DOHH2 (cell line): ENCODE results near the gene SLC35B2.
"Not testable (repeated sequence)": the region's sequence is repeated elsewhere in the genome, so short reads cannot be mapped to it uniquely, and the experiment has no call there.

Experiments used
- H3F3A ChIP-seq: fragments of 200-600 bp; sonication (generic), shearing (Covaris generic); 2 replicates; pipeline ENCODE4 v1.6.0; 2016; ENCODE audit warnings: antibody characterized with exemption, mild to moderate bottlenecking; ENCODE audit not compliant: control insufficient read depth, insufficient read depth
- H3K27ac ChIP-seq: fragments of 200-600 bp; sonication (generic); 2 replicates; pipeline ENCODE4 v1.5.1; 2014; ENCODE audit warnings: low read depth, mild to moderate bottlenecking, low read length, moderate library complexity
- H3K27me3 ChIP-seq: fragments of 200-600 bp; sonication (generic); 2 replicates; pipeline ENCODE4 v1.6.1; 2014; ENCODE audit warnings: mild to moderate bottlenecking, low read length, mixed read lengths; ENCODE audit not compliant: control insufficient read depth
- H3K36me3 ChIP-seq: fragments of 200-600 bp; sonication (generic); 2 replicates; pipeline ENCODE4 v1.6.1; 2014; ENCODE audit warnings: mild to moderate bottlenecking, low read length, moderate library complexity, mixed read lengths; ENCODE audit not compliant: control insufficient read depth
- H3K4me1 ChIP-seq: fragments of 200-600 bp; sonication (generic); 2 replicates; pipeline ENCODE4 v1.6.1; 2014; ENCODE audit warnings: mild to moderate bottlenecking, low read length, mixed read lengths; ENCODE audit not compliant: control insufficient read depth
- H3K4me2 ChIP-seq: fragments of 200-600 bp; sonication (generic); 2 replicates; pipeline ENCODE4 v1.6.0; 2014; ENCODE audit warnings: mild to moderate bottlenecking, low read length, moderate library complexity
- H3K4me3 ChIP-seq: fragments of 200-600 bp; sonication (generic); 2 replicates; pipeline ENCODE4 v1.5.1; 2014; ENCODE audit warnings: mild to moderate bottlenecking, low read length, mixed read lengths
- H3K79me2 ChIP-seq: fragments of 200-600 bp; sonication (generic); 2 replicates; pipeline ENCODE4 v1.6.1; 2014; ENCODE audit warnings: mild to moderate bottlenecking, low read length, mixed read lengths; ENCODE audit not compliant: control insufficient read depth
- H3K9me2 ChIP-seq: fragments of 200-600 bp; sonication (generic); replicated peaks from 2 replicates; pipeline ENCODE4 v1.6.1; 2014; ENCODE audit warnings: mild to moderate bottlenecking, low read length, mixed read lengths; ENCODE audit not compliant: control insufficient read depth
- H3K9me3 ChIP-seq: fragments of 200-600 bp; sonication (generic); 2 replicates; pipeline ENCODE4 v1.6.1; 2014; ENCODE audit warnings: antibody characterized with exemption, low read length, mixed read lengths; ENCODE audit not compliant: control insufficient read depth, insufficient read depth
- H4K20me1 ChIP-seq: fragments of 200-600 bp; sonication (generic); 2 replicates; pipeline ENCODE4 v1.6.0; 2014; ENCODE audit warnings: low read depth, mild to moderate bottlenecking, antibody characterized with exemption, low read length, moderate library complexity; ENCODE audit not compliant: control insufficient read depth, insufficient read depth
- CTCF ChIP-seq: fragments of 200-600 bp; sonication (generic); IDR thresholded peaks from one replicate; pipeline ENCODE4 v1.5.1; 2014; ENCODE audit warnings: antibody characterized with exemption, mild to moderate bottlenecking, low read depth, low read length; ENCODE audit not compliant: poor library complexity, severe bottlenecking
- EZH2phosphoT487 ChIP-seq: fragments of 200-600 bp; sonication (generic); IDR thresholded peaks from 2 replicates; pipeline ENCODE4 v1.6.1; 2017; ENCODE audit warnings: borderline replicate concordance, mild to moderate bottlenecking, antibody characterized with exemption, low read length, moderate library complexity, mixed read lengths

Gene SLC35B2

DNA sequence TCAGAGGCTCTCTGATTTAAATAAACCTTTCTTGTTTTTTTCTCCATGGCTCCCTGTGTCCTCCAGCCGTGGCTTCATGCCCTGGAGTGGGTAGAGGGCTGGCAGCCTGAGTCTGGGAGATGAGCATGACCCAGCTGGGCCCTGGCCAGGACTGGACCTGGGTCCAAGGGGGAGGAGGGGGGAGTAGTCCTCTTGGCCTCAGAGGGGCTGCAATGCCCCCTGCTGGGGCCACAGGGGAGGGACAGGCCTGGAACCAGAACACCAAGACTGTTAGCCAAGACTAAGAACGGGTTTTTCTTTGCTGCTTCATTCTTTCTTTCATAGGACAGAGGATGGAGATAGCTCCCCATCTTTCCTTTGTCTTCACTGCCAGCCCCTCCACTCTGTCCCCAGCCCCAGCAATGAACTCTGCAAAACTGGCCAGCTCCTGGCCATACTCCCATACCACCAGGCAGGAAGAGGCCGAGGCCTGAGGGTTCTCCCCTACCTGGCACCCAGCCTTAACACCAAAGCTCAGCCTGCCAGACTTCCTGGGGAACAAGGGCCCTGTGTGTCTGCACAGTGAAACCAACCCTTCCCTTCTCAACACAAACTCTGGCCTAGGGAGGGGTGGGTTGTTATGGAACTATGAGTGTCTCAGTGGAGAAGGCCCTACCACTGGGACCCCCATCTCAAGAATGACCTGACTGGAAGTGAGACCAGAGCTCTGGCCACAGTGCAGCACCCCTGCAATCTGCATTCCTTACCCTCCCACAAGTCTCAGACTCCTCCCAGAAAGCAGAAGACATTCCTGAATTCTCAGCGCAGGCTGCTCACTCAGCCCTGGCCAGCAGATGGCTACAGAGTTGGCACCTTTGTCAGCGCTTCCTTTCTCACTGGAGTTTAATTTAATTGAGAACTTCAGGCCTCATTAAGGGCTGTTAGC lies 23.0 kb downstream of the SLC35B2 start:
- no peaks in the 10 kb centered on the region for H3K27me3 ChIP-seq
- peaks cover 13% of the 10 kb centered on the region for H3K4me1 ChIP-seq
- peaks cover 66% of the 10 kb centered on the region for H3K36me3 ChIP-seq
- H3K79me2 ChIP-seq, result no peaks in the 10 kb centered on the region
- H3K4me3 ChIP-seq, result no peak overlapping the region
- no peaks in the 10 kb centered on the region for H3K9me3 ChIP-seq
- no peaks in the 10 kb centered on the region for H3K9me2 ChIP-seq
- no peak overlapping the region for H3K4me2 ChIP-seq
- H4K20me1 ChIP-seq, result no peaks in the 10 kb centered on the region
- no peak overlapping the region for H3K27ac ChIP-seq
- TF ChIP-seq EZH2phosphoT487, result no peak
- TF ChIP-seq CTCF, result peak; percentile 89
- H3F3A ChIP-seq, result peaks cover 13% of the 10 kb centered on the region

DNA sequence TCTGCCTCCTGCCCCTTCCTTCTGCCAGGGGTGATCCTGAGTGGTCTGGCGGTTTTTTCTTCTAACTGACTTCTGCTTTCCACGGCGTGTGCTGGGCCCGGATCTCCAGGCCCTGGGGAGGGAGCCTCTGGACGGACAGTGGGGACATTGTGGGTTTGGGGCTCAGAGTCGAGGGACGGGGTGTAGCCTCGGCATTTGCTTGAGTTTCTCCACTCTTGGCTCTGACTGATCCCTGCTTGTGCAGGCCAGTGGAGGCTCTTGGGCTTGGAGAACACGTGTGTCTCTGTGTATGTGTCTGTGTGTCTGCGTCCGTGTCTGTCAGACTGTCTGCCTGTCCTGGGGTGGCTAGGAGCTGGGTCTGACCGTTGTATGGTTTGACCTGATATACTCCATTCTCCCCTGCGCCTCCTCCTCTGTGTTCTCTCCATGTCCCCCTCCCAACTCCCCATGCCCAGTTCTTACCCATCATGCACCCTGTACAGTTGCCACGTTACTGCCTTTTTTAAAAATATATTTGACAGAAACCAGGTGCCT lies 23.7 kb downstream of the SLC35B2 start:
- Histone ChIP-seq H3K27ac (no peak overlapping the region), H3K4me3 (no peak overlapping the region), H3K79me2 (no peaks in the 10 kb centered on the region), H3K36me3 (peaks cover 73% of the 10 kb centered on the region), H3K9me3 (no peaks in the 10 kb centered on the region), H3K4me1 (peaks cover 13% of the 10 kb centered on the region), H3K9me2 (no peaks in the 10 kb centered on the region), H3K27me3 (no peaks in the 10 kb centered on the region), H3K4me2 (no peak overlapping the region), H3F3A (peaks cover 13% of the 10 kb centered on the region), H4K20me1 (no peaks in the 10 kb centered on the region)
- TF ChIP-seq CTCF (no peak), EZH2phosphoT487 (no peak)

GRCh38 chr6:44232676-44233566 lies 24.4 kb downstream of the SLC35B2 start:
- H3F3A ChIP-seq, result peaks cover 13% of the 10 kb centered on the region
- TF ChIP-seq CTCF, result no peak
- no peak for TF ChIP-seq EZH2phosphoT487
- peaks cover 80% of the 10 kb centered on the region for H3K36me3 ChIP-seq
- no peaks in the 10 kb centered on the region for H3K9me3 ChIP-seq
- H4K20me1 ChIP-seq, result no peaks in the 10 kb centered on the region
- H3K9me2 ChIP-seq, result no peaks in the 10 kb centered on the region
- H3K79me2 ChIP-seq, result peaks cover 5% of the 10 kb centered on the region
- H3K4me2 ChIP-seq, result no peak overlapping the region
- no peaks in the 10 kb centered on the region for H3K27me3 ChIP-seq
- no peak overlapping the region for H3K27ac ChIP-seq
- peaks cover 9% of the 10 kb centered on the region for H3K4me1 ChIP-seq
- H3K4me3 ChIP-seq, result no peak overlapping the region

DNA sequence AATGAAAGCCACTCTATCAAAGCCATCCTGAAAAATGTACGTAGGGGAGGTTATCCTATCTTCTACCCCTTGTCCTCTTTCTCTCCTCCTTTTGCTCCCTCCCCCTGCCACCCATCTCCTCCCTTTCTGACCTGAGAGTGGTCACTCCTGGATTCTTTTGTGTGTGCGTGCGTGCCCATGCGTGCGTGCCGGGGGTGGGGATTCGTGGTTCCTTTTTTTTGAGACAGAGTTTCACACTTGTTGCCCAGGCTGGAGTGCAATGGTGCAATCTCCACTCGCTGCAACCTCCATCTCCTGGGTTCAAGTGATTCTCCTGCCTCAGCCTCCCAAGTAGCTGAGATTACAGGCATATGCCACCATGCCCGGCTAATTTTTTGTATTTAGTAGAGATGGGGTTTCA lies 25.9 kb downstream of the SLC35B2 start:
- H3K27me3 ChIP-seq, H3K4me1 ChIP-seq, H3K4me2 ChIP-seq, H3K27ac ChIP-seq, H3K9me2 ChIP-seq, H4K20me1 ChIP-seq, H3K4me3 ChIP-seq, H3K9me3 ChIP-seq: not testable (repeated sequence)
- peaks cover 93% of the 10 kb centered on the region for H3K36me3 ChIP-seq
- peaks cover 13% of the 10 kb centered on the region for H3F3A ChIP-seq
- peaks cover 20% of the 10 kb centered on the region for H3K79me2 ChIP-seq
